Measurements from ENCODE around the gene CFAP65.

CFAP65 gene

GRCh38 chr2:219087848-219088247 is 46.5 kb upstream of the CFAP65 start:
- Histone ChIP-seq H3K27me3 (ENCODE audit: insufficient read depth, low read length) (no peaks in the 10 kb centered on the region), H3K79me2 (ENCODE audit: control insufficient read depth, insufficient read depth, low read length, poor library complexity) (no peaks in the 10 kb centered on the region), H3K9ac (ENCODE audit: low read length) (no peak overlapping the region), H3K23ac (ENCODE audit: low read length) (no peak overlapping the region), H3K36me3 (ENCODE audit: control insufficient read depth in 1 of 2, insufficient read depth in 2 of 2, low read length in 2 of 2) (no peaks in the 10 kb centered on the region), H2BK5ac (ENCODE audit: low read depth, low read length, poor library complexity) (no peak overlapping the region), H3K4me1 (ENCODE audit: control insufficient read depth in 1 of 2, insufficient read depth in 2 of 2, low read length in 2 of 2) (no peaks in the 10 kb centered on the region), H3K4me2 (ENCODE audit: low read length) (no peak overlapping the region), H4K8ac (ENCODE audit: low read depth, low read length) (no peak overlapping the region), H4K91ac (ENCODE audit: low read depth, low read length) (no peak overlapping the region), H3K4ac (ENCODE audit: low read depth, low read length) (no peak overlapping the region), H2AFZ (ENCODE audit: insufficient read depth, low read length, poor library complexity) (no peak overlapping the region), H3K27ac (ENCODE audit: low read depth, low read length) (no peak overlapping the region), H3K14ac (ENCODE audit: low read length) (no peak overlapping the region), H3K4me3 (ENCODE audit: low read depth, low read length) (no peak overlapping the region), H3K79me1 (ENCODE audit: low read length) (no peaks in the 10 kb centered on the region), H2BK120ac (ENCODE audit: insufficient read depth, low read length, poor library complexity) (no peak overlapping the region), H2AK5ac (ENCODE audit: low read length) (no peak overlapping the region), H3K9me3 (ENCODE audit: insufficient read depth, low read depth, low read length) (peaks cover 2% of the 10 kb centered on the region), H2BK12ac (ENCODE audit: low read length) (no peak overlapping the region), H4K12ac (ENCODE audit: low read depth, low read length) (no peak overlapping the region), H3K18ac (ENCODE audit: low read length) (no peak overlapping the region)
- no peak for DNase-seq
- WGBS (ENCODE audit: extremely low coverage, insufficient coverage, insufficient read length) = no CpG with 5 or more reads among the region's 1 CpG

GRCh38 chr2:219087361-219087760 is 46.0 kb upstream of the CFAP65 start:
- H3K23ac ChIP-seq (ENCODE audit: low read length) = no peak overlapping the region
- DNase-seq = no peak
- H3K9me3 ChIP-seq (ENCODE audit: insufficient read depth, low read depth, low read length) = peaks cover 2% of the 10 kb centered on the region
- H2AFZ ChIP-seq (ENCODE audit: insufficient read depth, low read length, poor library complexity) = no peak overlapping the region
- H3K79me2 ChIP-seq (ENCODE audit: control insufficient read depth, insufficient read depth, low read length, poor library complexity) = no peaks in the 10 kb centered on the region
- H3K14ac ChIP-seq (ENCODE audit: low read length) = no peak overlapping the region
- H2BK120ac ChIP-seq (ENCODE audit: insufficient read depth, low read length, poor library complexity) = no peak overlapping the region
- H3K27ac ChIP-seq (ENCODE audit: low read depth, low read length) = no peak overlapping the region
- no peak overlapping the region for H2BK5ac ChIP-seq (ENCODE audit: low read depth, low read length, poor library complexity)
- no peaks in the 10 kb centered on the region for H3K4me1 ChIP-seq (ENCODE audit: control insufficient read depth in 1 of 2, insufficient read depth in 2 of 2, low read length in 2 of 2)
- H3K27me3 ChIP-seq (ENCODE audit: insufficient read depth, low read length) = no peaks in the 10 kb centered on the region
- H4K12ac ChIP-seq (ENCODE audit: low read depth, low read length) = no peak overlapping the region
- no peak overlapping the region for H4K91ac ChIP-seq (ENCODE audit: low read depth, low read length)
- H4K8ac ChIP-seq (ENCODE audit: low read depth, low read length) = no peak overlapping the region
- H3K79me1 ChIP-seq (ENCODE audit: low read length) = no peaks in the 10 kb centered on the region
- no peak overlapping the region for H3K4ac ChIP-seq (ENCODE audit: low read depth, low read length)
- no CpG with 5 or more reads among the region's 5 CpGs for WGBS (ENCODE audit: extremely low coverage, insufficient coverage, insufficient read length)
- no peak overlapping the region for H3K4me2 ChIP-seq (ENCODE audit: low read length)
- no peak overlapping the region for H3K4me3 ChIP-seq (ENCODE audit: low read depth, low read length)
- no peak overlapping the region for H3K18ac ChIP-seq (ENCODE audit: low read length)
- no peak overlapping the region for H3K9ac ChIP-seq (ENCODE audit: low read length)
- no peak overlapping the region for H2BK12ac ChIP-seq (ENCODE audit: low read length)
- H3K36me3 ChIP-seq (ENCODE audit: control insufficient read depth in 1 of 2, insufficient read depth in 2 of 2, low read length in 2 of 2) = no peaks in the 10 kb centered on the region
- H2AK5ac ChIP-seq (ENCODE audit: low read length) = no peak overlapping the region

- Histone ChIP-seq H4K91ac (ENCODE audit: low read depth, low read length) (no peak overlapping the region), H2BK120ac (ENCODE audit: insufficient read depth, low read length, poor library complexity) (no peak overlapping the region), H3K4me1 (ENCODE audit: control insufficient read depth in 1 of 2, insufficient read depth in 2 of 2, low read length in 2 of 2) (no peaks in the 10 kb centered on the region), H3K4me2 (ENCODE audit: low read length) (no peak overlapping the region), H3K9ac (ENCODE audit: low read length) (no peak overlapping the region), H3K79me2 (ENCODE audit: control insufficient read depth, insufficient read depth, low read length, poor library complexity) (no peaks in the 10 kb centered on the region), H4K12ac (ENCODE audit: low read depth, low read length) (no peak overlapping the region), H3K4ac (ENCODE audit: low read depth, low read length) (no peak overlapping the region), H2BK12ac (ENCODE audit: low read length) (no peak overlapping the region), H2AK5ac (ENCODE audit: low read length) (no peak overlapping the region), H3K23ac (ENCODE audit: low read length) (no peak overlapping the region), H3K9me3 (ENCODE audit: insufficient read depth, low read depth, low read length) (peaks cover 2% of the 10 kb centered on the region), H4K8ac (ENCODE audit: low read depth, low read length) (no peak overlapping the region), H3K27me3 (ENCODE audit: insufficient read depth, low read length) (no peaks in the 10 kb centered on the region), H2BK5ac (ENCODE audit: low read depth, low read length, poor library complexity) (no peak overlapping the region), H3K27ac (ENCODE audit: low read depth, low read length) (no peak overlapping the region), H2AFZ (ENCODE audit: insufficient read depth, low read length, poor library complexity) (no peak overlapping the region), H3K36me3 (ENCODE audit: control insufficient read depth in 1 of 2, insufficient read depth in 2 of 2, low read length in 2 of 2) (no peaks in the 10 kb centered on the region), H3K4me3 (ENCODE audit: low read depth, low read length) (no peak overlapping the region), H3K79me1 (ENCODE audit: low read length) (no peaks in the 10 kb centered on the region), H3K14ac (ENCODE audit: low read length) (no peak overlapping the region), H3K18ac (ENCODE audit: low read length) (no peak overlapping the region)
- DNase-seq = no peak
These were observed 44.9 kb upstream of the CFAP65 start for GRCh38 chr2:219086196-219086595.

GRCh38 chr2:219084791-219085190 is 43.5 kb upstream of the CFAP65 start:
- Histone ChIP-seq H3K27me3 (ENCODE audit: insufficient read depth, low read length) (no peaks in the 10 kb centered on the region), H3K79me1 (ENCODE audit: low read length) (no peaks in the 10 kb centered on the region), H3K4me3 (ENCODE audit: low read depth, low read length) (no peak overlapping the region), H4K91ac (ENCODE audit: low read depth, low read length) (no peak overlapping the region), H3K79me2 (ENCODE audit: control insufficient read depth, insufficient read depth, low read length, poor library complexity) (no peaks in the 10 kb centered on the region), H2AK5ac (ENCODE audit: low read length) (no peak overlapping the region), H2BK120ac (ENCODE audit: insufficient read depth, low read length, poor library complexity) (no peak overlapping the region), H3K23ac (ENCODE audit: low read length) (no peak overlapping the region), H3K27ac (ENCODE audit: low read depth, low read length) (no peak overlapping the region), H4K8ac (ENCODE audit: low read depth, low read length) (no peak overlapping the region), H3K9ac (ENCODE audit: low read length) (no peak overlapping the region), H3K4me2 (ENCODE audit: low read length) (no peak overlapping the region), H3K18ac (ENCODE audit: low read length) (no peak overlapping the region), H2BK5ac (ENCODE audit: low read depth, low read length, poor library complexity) (no peak overlapping the region), H3K14ac (ENCODE audit: low read length) (no peak overlapping the region), H2AFZ (ENCODE audit: insufficient read depth, low read length, poor library complexity) (no peak overlapping the region), H2BK12ac (ENCODE audit: low read length) (no peak overlapping the region), H4K12ac (ENCODE audit: low read depth, low read length) (no peak overlapping the region), H3K4me1 (ENCODE audit: control insufficient read depth in 1 of 2, insufficient read depth in 2 of 2, low read length in 2 of 2) (no peaks in the 10 kb centered on the region), H3K36me3 (ENCODE audit: control insufficient read depth in 1 of 2, insufficient read depth in 2 of 2, low read length in 2 of 2) (no peaks in the 10 kb centered on the region), H3K9me3 (ENCODE audit: insufficient read depth, low read depth, low read length) (peaks cover 2% of the 10 kb centered on the region), H3K4ac (ENCODE audit: low read depth, low read length) (no peak overlapping the region)
- DNase-seq = no peak

Data from trophoblast cell (in vitro differentiated cells and primary cell).